NCI-H774 (cell line): Measurements from ENCODE around the gene FMNL2.

Experiments
- DNase-seq: peaks from one replicate; lab custom pipeline; 2025; lab: John Stamatoyannopoulos, UW

FMNL2 gene

DNA sequence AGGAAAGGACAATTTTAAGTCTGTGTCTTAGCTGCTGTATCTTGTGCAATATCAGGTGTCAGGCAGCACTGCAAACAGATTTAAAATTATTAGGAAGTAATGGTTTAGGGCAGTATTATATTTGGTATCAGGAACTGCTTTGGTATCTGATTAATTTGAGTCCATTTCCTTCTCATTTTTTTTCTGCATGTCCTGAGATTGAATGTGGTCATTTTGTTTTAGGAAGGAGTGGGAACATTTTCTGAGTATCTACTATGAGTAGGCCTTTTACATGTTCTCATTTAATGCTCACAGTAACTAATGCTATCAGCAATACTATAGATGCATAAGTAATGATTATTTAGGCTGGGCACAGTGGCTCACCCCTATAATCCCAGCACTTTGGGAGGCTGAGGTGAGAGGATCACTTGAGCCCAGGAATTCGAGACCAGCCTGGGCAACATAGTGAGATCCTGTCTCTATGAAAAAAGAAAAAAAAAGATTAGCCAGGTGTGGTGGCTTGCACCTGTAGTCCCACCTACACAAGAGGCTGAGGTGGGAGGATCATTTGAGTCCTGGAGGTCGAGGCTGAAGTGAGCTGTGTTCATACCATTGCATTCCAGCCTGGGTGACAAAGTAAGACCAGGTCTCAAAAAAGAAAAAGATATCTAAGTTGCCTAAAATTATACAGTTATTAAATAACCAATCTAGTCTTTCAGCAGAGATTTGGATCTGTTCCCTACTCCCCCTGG lies 4.7 kb downstream of the FMNL2 start:
- DNase-seq, result no peak

DNA sequence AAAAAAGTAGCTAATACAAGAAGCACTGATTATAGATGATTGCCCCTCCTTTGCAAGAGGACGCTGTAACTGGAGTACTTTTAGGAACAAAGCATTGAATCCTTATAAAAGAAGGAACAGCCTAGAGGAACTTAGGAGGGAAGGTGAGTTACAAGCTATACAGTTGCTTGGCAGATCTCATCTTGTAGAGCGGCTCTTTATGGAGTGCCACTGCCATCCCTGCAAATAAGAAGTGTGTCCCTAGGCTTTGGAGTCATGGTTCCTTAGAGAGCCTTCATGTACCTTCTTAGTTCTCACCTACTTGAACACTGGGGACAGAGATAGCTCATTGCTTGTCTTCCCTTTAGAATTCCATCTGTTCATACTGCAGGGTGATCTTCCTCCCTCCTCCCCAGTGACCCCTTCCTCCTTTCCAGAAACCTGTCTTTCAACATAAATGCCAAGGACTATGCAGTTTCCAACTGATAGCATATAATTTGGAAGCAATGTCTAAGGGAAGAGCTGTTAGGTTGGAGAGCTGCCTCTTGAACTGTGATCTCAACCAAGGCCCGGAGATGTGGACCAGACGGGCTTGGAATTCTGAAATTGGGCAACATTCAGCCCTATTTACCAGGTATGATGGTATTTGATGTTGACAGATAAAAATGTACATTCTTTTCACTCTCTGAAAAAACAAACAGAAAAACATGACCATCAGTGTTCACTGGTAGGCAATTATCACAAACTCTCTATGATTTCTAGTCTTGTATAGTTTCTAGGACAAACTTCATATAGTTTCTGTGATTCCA lies 7.5 kb downstream of the FMNL2 start:
- DNase-seq, result no peak

DNA sequence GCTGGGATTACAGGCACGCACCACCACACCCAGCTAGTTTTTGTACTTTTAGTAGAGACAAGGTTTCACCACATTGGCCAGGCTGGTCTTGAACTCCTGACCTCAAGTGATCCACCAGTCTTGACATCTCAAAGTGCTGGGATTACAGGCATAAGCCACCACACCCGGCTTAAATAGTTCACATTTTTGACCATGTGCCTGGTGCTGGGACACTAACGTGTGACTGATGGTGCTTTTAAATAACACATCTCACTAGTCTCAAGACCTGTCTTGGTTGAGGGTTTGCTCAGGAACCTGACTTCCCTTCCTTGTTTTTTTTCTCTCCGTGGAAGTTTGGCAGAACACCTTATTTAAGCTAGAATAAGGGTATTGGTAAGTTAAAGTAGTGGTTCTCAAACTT lies 8.5 kb downstream of the FMNL2 start:
- DNase-seq, result no peak

DNA sequence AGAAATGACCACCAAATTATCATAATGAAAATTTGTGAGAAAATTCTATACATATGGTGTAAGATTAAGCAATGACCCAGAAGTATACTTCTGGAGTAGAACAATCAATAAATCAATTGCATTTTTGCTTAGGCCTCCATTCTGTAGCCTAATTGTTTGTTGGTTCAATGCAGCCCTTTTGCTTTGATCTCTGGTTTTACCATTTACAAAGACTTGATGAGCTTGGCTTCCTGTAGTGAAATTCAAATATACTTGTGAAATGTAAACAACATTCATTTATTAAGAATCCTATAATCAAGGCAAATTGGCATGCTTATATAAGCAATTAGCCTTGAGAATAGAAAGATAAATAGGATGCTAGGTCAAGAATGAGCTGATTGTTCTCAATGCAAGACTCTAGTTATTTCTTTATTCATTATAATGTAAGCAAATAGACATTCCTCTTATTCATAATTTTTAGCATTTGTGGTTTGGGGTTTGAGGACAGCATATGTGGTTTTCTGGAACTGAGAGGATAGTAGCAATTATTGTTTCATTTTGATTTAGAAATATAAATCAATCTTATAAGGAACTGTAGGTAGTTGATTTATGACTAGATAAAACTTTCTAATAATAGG lies 9.7 kb downstream of the FMNL2 start:
- peak; percentile 51 for DNase-seq

DNA sequence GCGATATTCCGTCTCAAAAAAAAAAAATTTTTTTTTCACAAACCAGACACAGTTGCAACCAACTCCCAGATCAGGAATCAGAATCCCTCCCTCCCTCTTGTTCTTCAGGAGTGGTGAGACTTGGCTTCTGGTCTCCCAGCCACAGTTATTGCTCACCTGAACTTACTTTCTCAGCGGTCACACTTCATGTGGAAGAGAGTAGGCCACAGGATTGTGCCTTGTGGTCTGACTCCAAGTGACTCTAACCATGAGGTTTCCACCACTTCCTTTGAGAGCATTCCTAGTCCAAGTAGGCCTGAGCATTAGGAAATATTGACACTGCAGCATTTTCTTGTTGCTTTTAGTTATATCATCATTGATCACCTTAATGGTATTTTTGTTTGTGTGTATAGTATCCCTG lies 12.1 kb downstream of the FMNL2 start:
- DNase-seq, result no peak

DNA sequence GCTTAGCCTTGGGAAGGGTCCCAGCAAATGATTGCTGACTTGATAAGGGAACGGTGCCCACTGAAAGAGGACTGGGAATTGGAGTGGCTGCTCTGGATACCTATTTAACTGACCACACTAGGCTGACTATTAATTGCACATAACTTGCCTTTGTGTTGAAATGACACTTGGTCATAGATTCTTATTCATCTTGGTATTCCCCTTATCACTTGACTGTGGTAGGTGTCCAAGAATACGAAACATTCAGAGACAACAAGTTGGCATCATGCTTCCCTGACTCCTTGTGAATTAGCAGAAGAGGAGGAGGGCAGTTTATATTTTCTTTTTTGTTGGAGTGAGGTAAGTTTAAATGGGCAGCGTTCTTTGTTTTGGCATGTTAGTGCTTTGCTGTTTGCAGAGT lies 13.4 kb downstream of the FMNL2 start:
- no peak for DNase-seq

DNA sequence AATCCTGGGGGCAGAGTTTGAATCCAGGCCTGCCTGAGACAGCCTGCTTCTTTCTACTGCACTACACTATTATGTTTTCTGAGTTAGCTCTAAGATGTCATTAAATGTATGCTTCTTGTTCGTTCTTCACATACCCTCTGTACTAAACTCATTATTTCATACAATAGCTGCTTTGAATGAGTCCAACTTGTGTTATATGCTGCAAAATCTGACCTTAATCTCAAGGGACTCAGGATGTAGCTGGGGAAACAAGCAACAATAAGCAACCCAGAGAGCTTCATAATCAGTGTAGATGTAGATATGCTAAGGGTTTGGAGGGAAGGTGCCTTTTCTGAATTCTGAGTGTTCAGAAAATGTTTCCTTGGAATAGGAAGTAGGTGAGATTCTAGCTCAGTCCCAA lies 14.4 kb downstream of the FMNL2 start:
- DNase-seq, result no peak

DNA sequence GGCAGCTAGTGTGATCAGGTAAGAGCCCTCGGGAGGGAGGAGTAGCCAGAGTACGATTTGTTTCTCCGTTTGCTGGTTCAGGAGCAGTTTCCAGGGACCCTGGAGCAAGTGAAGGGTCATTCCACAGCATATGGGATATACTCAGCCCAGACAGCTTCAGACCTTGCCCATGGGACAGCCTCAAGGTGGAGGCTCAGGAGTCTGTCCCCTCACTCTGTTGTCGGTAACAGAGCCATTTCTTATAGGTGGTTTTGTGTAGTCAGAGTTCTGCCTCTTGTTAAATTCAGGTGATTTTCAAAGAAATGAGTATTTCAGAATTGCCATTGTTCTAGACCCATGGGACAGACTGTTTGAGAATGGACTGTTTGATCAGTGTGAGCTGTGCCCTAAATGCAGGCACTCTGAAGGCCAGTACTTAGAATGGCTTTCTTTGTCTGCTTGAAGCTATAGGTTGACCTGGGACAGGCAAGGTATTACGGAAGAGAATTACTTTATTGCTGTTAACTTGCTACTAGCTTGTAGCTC lies 15.2 kb downstream of the FMNL2 start:
- DNase-seq, result no peak

DNA sequence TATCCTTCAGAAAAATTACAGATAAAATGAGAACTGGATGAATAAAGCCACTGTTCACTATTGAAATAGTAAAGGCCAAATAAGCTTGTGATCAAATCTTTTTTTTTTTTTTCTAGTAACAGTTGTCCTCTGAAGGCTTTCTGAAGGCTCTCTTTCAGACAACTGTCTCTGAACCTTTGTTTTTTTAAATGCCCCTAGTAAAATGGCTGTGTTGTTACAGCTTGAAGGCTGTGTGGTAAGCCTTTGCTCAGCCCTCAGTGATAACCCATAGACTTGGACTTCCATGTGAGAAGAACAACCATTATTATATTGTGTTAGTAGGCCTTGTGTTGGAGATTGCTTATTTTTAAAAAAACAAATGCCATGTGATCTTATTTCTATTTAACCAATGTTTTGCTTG lies 17.6 kb downstream of the FMNL2 start:
- DNase-seq, result no peak

DNA sequence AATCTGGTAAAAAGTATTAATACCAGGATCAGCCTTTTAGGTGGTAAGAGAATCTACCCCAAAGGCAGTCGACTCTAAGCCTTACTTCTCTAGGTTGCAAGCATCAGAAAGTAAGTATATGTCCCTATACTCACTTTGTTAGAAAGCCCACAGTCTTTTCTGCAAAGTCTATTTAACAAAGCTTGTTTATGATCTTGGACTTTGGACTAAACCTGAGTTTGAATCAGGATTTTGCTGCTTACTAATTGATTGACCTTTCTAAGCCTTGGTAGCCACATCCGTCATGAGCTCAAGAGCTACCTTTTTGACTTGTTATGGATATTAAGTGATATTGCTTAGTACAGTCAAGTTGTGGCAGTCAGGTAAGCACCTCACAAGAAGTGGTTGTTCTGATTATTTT lies 18.4 kb downstream of the FMNL2 start:
- DNase-seq, result no peak

DNA sequence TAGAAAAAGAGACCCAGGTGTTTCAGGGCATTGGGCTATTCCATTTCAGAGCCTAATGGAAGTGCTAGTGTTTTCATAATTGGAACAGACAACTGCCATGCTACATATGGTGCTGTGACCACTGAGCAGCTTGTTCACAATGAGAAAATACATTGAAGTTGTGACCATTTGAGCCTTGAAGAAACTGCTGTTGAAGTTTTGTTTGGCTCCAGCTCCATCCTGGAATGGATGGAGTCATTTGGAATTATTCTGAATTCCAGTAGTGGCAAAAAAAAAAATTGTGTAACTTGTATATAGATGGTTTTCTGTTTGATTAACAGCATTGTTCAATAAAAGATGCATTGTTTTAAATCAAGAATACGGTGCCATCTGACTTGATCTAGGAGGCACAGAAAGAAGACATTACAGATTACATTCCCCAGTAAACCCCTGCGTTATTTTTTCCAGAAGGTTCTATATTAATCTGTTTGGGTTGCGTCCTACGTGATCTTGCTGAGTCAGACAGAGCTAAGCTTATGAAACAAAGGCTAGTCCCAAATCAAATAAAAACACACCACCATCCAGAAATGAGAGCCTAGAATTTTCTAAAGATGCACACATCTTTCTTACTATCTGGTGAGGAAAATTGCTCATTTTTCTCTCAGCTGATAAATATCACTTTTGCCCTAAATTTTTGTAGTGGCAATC lies 19.2 kb downstream of the FMNL2 start:
- DNase-seq, result no peak

DNA sequence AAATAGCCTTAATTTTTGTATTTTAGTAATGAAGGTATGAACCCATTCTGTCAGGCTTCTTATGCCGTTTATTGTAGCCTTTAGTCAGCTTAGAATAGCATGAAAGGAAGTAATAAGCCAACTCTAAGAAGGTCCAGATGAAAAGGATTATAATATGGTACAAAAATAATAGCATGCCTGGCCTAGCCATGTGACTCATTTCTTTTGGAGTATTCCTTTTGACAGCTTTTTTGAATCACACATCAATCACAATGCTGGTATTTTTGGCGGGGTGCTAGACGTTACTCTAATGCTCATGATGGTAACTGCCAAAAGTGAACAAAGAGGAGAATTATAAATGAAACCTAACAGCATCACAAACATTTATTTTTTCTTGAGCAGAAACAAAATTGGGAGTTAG lies 19.9 kb downstream of the FMNL2 start:
- DNase-seq, result no peak

DNA sequence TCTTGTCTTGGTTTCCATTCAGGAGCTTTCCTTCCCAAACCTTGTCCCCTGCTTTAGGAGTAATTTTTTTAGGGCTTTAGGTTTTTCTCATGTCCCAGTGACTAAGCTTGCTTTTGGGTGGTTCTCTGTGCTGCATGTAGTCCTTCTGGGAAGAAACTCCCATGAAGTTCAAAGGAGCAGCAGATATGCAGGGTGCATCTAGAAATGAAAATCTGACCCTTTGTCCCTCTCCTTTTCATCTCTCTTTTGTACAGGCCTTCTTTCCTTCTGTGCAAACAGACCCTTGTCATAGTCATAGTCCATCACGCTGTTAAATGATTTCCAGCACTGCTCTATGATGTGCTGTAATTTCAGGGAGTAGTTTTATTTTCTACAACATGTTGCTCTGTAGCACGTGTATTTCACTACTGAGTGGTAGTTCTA lies 20.4 kb downstream of the FMNL2 start:
- DNase-seq, result no peak

DNA sequence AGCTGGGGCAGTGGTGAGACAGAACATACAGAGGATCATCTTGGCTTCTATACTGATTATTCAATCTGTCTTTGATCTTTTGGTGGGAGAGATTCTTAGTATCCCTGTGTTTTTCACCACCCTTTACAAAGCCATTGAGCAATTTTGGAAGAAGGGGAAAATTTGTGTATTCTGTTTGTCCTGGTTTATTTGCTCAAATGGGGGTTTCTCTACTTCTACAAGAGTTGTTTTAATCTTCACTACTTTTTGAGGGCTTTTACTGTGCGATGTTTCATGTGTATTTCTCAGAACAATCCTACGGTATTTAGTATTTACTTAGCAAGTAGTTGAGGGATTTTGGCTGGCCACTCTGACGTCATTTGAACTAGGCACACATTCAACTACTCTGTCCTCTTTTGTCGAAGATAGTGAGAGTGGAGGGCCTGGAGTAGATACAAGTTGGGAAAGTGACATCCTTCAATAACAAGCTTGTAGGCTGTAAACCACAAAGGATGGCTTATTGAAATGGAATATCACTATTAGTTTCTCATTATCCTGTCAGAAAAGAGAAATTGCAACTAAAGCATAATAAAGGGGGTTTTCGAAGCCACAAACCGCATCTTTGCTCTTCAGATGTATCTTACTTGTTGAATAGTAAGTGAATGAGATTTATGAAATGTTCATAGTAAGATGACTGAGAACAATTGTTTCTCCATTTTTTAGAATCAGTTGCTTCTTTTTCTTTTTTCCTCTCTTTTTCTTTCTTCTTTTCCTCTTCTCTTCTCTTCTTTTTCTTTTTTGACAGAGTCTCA lies 24.8 kb downstream of the FMNL2 start:
- no peak for DNase-seq

DNA sequence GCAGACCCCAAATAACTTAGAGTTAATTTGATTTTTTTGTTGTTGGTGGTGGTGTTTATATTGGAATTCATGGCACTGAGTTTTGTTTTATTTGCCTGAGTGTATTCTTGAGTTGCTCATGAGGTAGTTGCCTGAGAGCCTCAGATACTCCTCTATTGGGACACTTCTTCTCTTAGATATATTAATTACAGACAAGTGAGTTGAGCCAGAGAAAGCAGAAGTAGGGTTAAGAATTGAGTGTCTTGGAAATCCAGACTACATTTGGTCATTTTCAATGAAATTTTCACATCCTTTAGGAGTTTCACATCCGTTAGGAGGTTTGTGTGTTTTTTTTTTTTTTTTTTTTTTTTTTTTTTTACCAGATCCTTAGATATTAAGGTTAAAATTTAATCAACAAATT lies 29.0 kb downstream of the FMNL2 start:
- no peak for DNase-seq

DNA sequence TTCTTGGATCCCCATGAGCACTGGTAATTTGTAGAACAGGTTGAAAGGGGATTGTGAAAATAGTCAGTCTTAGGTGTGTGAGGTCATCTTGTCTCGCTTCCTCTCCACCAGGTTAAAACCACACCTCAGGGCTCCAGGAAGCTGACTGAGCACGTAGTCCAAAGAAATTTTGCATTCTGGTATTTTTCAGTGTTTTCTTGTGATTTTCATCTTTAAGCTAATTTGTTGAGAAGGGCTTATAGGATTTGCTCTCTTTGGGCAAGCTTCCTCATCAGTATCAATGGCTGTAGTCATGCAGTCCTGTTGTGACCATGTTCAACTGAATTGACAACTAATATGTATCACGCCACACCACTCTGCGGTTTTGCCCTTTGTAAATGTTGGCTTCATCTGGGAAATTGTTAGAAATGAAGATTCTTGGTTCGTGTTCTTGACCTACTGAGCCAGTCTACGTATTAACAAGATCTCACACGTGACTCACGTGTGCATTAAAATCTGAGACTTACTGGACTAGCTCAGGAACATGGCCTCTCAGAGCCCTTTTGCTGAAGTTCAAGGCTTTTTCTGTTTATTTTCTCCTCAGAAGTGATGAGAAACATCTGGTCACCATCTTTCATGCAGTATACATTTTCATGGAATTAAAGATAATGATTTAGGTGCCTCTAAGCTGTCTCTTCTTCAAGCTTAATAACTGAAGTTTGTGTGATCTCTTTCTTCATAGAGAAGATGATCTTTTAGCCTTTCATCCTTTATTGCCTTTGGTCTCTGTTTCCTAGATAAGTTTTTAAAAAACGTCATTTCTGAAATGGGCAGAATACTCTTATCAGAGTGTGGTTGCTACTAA lies 32.8 kb downstream of the FMNL2 start:
- no peak for DNase-seq

DNA sequence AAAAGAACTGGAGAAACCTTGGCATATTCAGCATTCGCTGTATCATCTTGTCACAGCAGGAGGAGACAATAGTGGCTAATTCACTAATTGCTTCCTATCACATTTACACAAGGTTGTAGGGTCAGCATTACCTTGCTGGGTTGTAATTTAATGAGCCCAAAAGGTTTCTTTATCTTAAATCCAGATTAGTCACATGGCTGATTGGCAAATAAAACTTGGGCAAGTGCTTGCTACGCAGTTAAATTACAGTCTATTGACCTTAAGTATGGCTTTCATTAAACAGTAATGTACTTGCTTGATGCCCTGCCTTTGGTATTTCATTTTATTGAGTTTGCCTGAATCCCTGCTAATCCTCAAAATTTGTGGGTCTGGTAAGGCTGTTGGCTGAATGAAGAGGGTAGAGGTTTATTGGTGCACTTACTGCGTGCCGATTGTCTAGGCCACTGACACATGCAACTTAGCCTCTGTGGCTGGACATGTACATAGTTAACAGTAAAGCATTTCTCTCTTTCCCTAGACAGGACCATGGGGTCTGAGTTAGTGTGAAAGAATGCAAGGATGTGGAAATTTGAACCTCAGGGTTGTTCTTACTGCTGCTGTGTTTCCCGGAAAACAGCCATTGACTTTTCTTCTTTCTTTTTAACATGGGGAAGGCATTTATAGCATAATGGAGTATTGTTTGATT lies 34.3 kb downstream of the FMNL2 start:
- DNase-seq, result no peak

DNA sequence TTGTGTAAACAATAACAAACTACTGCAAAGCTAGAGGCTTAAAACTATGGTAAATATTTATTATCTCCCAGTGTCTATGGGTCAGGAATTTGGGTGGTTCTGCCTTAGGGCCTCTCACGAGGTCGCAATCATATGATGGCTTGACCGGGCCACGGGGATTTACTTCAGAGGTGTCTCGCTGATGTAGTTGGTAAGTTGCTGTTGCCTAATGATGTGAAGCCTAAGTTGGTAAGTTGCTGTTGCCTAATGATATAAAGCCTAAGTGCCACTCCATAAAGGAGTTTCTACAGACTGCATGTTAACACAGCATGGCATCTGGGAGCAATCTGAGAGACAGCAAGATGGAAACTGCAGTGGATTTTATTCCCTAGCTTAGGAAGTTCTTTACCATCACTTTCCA lies 35.8 kb downstream of the FMNL2 start:
- DNase-seq, result no peak

DNA sequence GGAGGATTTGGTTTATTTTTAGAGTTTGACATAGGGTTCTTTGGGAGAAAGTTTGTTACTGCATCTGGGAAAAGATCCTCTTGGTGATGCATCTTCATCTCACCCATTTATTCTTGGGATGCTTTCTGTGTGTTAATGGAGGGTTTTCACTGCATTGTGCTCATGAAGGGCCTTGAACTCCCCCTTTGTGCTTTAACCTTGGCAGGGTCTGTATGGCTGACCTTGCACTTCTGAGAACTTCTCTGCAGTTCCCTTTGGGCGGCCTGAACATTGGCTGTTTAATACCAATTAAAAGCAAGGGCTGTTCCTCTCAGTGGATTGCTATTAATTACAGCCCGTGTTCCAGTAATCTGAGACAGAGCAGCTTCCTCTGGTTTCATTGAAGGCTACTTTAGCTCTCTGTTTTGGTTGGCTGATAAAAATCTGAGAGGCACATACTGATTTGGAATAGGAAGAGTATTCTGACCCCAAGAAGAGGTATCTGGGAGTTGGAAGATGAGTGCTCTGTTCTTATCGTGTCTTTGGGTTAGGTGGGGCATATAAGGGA lies 37.5 kb downstream of the FMNL2 start:
- DNase-seq, result no peak

DNA sequence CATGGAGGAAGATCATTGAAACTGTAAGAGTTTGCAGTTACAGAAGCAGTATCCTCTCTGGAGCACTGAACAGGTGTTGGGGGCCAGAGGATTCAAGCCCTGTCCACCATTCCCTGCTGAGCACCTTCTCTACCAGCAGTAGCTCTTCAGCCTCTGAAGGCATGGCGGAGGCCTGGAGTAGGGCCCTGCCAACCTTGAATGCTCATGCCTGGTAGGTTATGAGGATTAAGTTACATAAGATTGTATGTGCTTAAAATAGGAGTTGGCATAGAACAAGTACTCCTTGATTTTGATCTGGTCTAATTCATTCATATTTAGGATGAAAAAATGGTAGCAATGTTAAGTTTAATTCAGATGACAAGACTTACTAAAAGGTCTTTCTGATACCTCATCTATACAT lies 40.2 kb downstream of the FMNL2 start:
- DNase-seq, result no peak
